WTC11 (cell line): Measurements from ENCODE around the gene MYOF. TPM values are rescaled to one million over a fixed set of nuclear protein-coding genes. Genes with fewer than 3 reads are reported as not detected.

Experiments
- ATAC-seq: fragments of 200-7000 bp; cut with Tn5 transposase; 2 replicates; pipeline ENCODE4 v1.10.0; 2021; ENCODE audit warnings: mild to moderate bottlenecking, moderate library complexity
- CTCF ChIA-PET: fragments of 300-600 bp; sonication (Branson Sonifier 250); formaldehyde crosslinking; loops from one replicate; lab custom pipeline; 2021; ENCODE audit warnings: antibody characterized with exemption; lab: Charles Lee
- POLR2A ChIA-PET: fragments of 350-600 bp; sonication (Branson Sonifier 250); formaldehyde crosslinking; loops from one replicate; lab custom pipeline; 2021; ENCODE audit warnings: antibody characterized with exemption; lab: Charles Lee
- DNase-seq: peaks from one replicate; pipeline ENCODE4 v3.0.0; 2021; ENCODE audit warnings: low spot score
- H3K27ac Mint-ChIP-seq: 2 replicates; pipeline ENCODE4 v1.8.0; 2021; ENCODE audit warnings: mixed read lengths
- H3K27me3 Mint-ChIP-seq: 2 replicates; pipeline ENCODE4 v1.8.0; 2021; ENCODE audit warnings: low read depth, mild to moderate bottlenecking, moderate library complexity, mixed read lengths
- H3K36me3 Mint-ChIP-seq: 2 replicates; pipeline ENCODE4 v1.8.0; 2021; ENCODE audit warnings: mixed read lengths
- H3K4me1 Mint-ChIP-seq: 2 replicates; pipeline ENCODE4 v1.8.0; 2022; ENCODE audit warnings: mixed read lengths
- H3K4me3 Mint-ChIP-seq: 2 replicates; pipeline ENCODE4 v1.8.0; 2021; ENCODE audit warnings: mild to moderate bottlenecking, moderate library complexity, mixed read lengths
- H3K9me3 Mint-ChIP-seq: 2 replicates; pipeline ENCODE4 v1.8.0; 2021; ENCODE audit warnings: mixed read lengths
- ATF1 ChIP-seq: sonication (generic); formaldehyde crosslinking; IDR thresholded peaks from 2 replicates; pipeline ENCODE4 v1.8.1; 2023; ENCODE audit warnings: mild to moderate bottlenecking, moderate library complexity, missing genetic modification reagents
- CREM ChIP-seq: sonication (generic); formaldehyde crosslinking; IDR thresholded peaks from 2 replicates; pipeline ENCODE4 v1.8.1; 2022; ENCODE audit warnings: mild to moderate bottlenecking, missing genetic modification reagents, moderate library complexity
- GRHL2 ChIP-seq: fragments of 250-450 bp; sonication (Bioruptor Pico); IDR thresholded peaks from 2 replicates; pipeline ENCODE4 v1.8.0; 2022; ENCODE audit warnings: mild to moderate bottlenecking, moderate library complexity; ENCODE audit not compliant: insufficient replicate concordance, severe bottlenecking
- IRF1 ChIP-seq: sonication (generic); formaldehyde crosslinking; IDR thresholded peaks from 2 replicates; pipeline ENCODE4 v1.8.0; 2023; ENCODE audit warnings: missing genetic modification reagents
- IRF2 ChIP-seq: sonication (generic); formaldehyde crosslinking; IDR thresholded peaks from 2 replicates; pipeline ENCODE4 v1.8.0; 2022; ENCODE audit warnings: low read depth, missing genetic modification reagents, borderline replicate concordance
- JAZF1 ChIP-seq: fragments of 250-450 bp; sonication (Bioruptor Pico); IDR thresholded peaks from 2 replicates; pipeline ENCODE4 v1.9.0; 2021; ENCODE audit warnings: moderate library complexity, mild to moderate bottlenecking, inconsistent platforms
- JUN ChIP-seq: sonication (generic); formaldehyde crosslinking; IDR thresholded peaks from 2 replicates; pipeline ENCODE4 v1.8.0; 2023; ENCODE audit warnings: mild to moderate bottlenecking, missing genetic modification reagents
- KAT7 ChIP-seq: sonication (generic); formaldehyde crosslinking; IDR thresholded peaks from 2 replicates; pipeline ENCODE4 v1.8.1; 2023; ENCODE audit warnings: missing genetic modification reagents, mild to moderate bottlenecking, borderline replicate concordance
- PREB ChIP-seq: sonication (generic); formaldehyde crosslinking; IDR thresholded peaks from 2 replicates; pipeline ENCODE4 v1.8.1; 2022; ENCODE audit warnings: mild to moderate bottlenecking, missing genetic modification reagents, moderate library complexity, borderline replicate concordance
- STAT6 ChIP-seq: sonication (generic); formaldehyde crosslinking; conservative IDR thresholded peaks from 2 replicates; pipeline ENCODE4 v1.8.1; 2023; ENCODE audit warnings: mild to moderate bottlenecking, low read depth, missing genetic modification reagents, moderate library complexity
- TEAD1 ChIP-seq: sonication (generic); formaldehyde crosslinking; IDR thresholded peaks from 2 replicates; pipeline ENCODE4 v1.8.0; 2022; ENCODE audit warnings: mild to moderate bottlenecking, missing genetic modification reagents
- ZNF317 ChIP-seq: sonication (generic); formaldehyde crosslinking; IDR thresholded peaks from 2 replicates; pipeline ENCODE4 v1.8.1; 2023; ENCODE audit warnings: low read depth, mild to moderate bottlenecking, moderate library complexity, missing genetic modification reagents, borderline replicate concordance
- ZNF416 ChIP-seq: fragments of 250-450 bp; sonication (Bioruptor Pico); IDR thresholded peaks from 2 replicates; pipeline ENCODE4 v1.9.0; 2021; ENCODE audit warnings: mild to moderate bottlenecking, inconsistent platforms
- ZSCAN18 ChIP-seq: fragments of 250-450 bp; sonication (Bioruptor Pico); IDR thresholded peaks from 2 replicates; pipeline ENCODE4 v2.1.2; 2022; ENCODE audit warnings: mild to moderate bottlenecking, moderate library complexity
- total RNA-seq: library from RNA; stranded (reverse); gene quantifications from 3 replicates; pipeline ENCODE4 v1.2.3, GENCODE V29; 2021
- TF ChIP-seq, protein P1 (sequence below): sonication (generic); formaldehyde crosslinking; IDR thresholded peaks from 2 replicates; pipeline ENCODE4 v1.8.1; 2023; ENCODE audit warnings: mild to moderate bottlenecking, missing genetic modification reagents
- TF ChIP-seq, protein P2 (sequence below): sonication (generic); formaldehyde crosslinking; IDR thresholded peaks from 2 replicates; pipeline ENCODE4 v1.8.1; 2022; ENCODE audit warnings: missing genetic modification reagents, borderline replicate concordance
- TF ChIP-seq, protein P3 (sequence below): sonication (generic); formaldehyde crosslinking; IDR thresholded peaks from 2 replicates; pipeline ENCODE4 v1.8.1; 2023; ENCODE audit warnings: mild to moderate bottlenecking, missing genetic modification reagents, moderate library complexity
- TF ChIP-seq, protein P4 (sequence below): sonication (generic); formaldehyde crosslinking; IDR thresholded peaks from 2 replicates; pipeline ENCODE4 v1.8.1; 2023; ENCODE audit warnings: mild to moderate bottlenecking, missing genetic modification reagents
- TF ChIP-seq, protein P5 (sequence below): sonication (generic); formaldehyde crosslinking; IDR thresholded peaks from 2 replicates; pipeline ENCODE4 v1.8.0; 2022; ENCODE audit warnings: mild to moderate bottlenecking, missing genetic modification reagents

The MYOF gene
- total RNA-seq, 1 experiment from 2014 or later = 1.8 TPM

DNA sequence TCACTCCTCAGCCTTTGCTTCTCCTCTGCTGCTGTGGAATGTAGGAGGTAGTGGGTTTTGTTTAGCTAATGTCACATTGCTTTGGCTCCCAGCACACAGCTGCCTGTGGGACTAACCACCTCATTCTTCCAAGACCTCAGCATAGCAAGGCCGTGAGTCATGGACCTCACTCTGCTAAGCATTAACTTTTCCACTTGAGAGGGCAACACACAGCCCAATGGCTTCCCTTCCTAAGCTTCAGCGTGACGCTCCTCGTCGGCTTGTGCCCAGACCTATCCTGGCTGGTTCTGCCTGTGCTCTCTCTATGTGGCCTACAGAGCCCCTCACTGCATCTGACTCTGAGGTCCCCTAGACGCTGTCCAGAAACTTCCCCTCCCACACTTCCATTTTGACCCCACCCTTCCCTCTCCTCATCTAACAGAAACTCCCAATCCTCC, 23.3 kb downstream of the MYOF start (continued):
- TF ChIP-seq STAT6 (no peak), TEAD1 (CRISPR knock-in tag) (no peak), ZNF416 (no peak), IRF2 (CRISPR knock-in tag) (no peak), KAT7 (CRISPR knock-in tag) (no peak)
- TF ChIP-seq, protein P1, sequence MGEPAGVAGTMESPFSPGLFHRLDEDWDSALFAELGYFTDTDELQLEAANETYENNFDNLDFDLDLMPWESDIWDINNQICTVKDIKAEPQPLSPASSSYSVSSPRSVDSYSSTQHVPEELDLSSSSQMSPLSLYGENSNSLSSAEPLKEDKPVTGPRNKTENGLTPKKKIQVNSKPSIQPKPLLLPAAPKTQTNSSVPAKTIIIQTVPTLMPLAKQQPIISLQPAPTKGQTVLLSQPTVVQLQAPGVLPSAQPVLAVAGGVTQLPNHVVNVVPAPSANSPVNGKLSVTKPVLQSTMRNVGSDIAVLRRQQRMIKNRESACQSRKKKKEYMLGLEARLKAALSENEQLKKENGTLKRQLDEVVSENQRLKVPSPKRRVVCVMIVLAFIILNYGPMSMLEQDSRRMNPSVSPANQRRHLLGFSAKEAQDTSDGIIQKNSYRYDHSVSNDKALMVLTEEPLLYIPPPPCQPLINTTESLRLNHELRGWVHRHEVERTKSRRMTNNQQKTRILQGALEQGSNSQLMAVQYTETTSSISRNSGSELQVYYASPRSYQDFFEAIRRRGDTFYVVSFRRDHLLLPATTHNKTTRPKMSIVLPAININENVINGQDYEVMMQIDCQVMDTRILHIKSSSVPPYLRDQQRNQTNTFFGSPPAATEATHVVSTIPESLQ (CRISPR knock-in tag) = no peak
- TF ChIP-seq, protein P2, sequence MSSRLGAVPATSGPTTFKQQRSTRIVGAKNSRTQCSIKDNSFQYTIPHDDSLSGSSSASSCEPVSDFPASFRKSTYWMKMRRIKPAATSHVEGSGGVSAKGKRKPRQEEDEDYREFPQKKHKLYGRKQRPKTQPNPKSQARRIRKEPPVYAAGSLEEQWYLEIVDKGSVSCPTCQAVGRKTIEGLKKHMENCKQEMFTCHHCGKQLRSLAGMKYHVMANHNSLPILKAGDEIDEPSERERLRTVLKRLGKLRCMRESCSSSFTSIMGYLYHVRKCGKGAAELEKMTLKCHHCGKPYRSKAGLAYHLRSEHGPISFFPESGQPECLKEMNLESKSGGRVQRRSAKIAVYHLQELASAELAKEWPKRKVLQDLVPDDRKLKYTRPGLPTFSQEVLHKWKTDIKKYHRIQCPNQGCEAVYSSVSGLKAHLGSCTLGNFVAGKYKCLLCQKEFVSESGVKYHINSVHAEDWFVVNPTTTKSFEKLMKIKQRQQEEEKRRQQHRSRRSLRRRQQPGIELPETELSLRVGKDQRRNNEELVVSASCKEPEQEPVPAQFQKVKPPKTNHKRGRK (CRISPR knock-in tag) = no peak
- TF ChIP-seq, protein P3, sequence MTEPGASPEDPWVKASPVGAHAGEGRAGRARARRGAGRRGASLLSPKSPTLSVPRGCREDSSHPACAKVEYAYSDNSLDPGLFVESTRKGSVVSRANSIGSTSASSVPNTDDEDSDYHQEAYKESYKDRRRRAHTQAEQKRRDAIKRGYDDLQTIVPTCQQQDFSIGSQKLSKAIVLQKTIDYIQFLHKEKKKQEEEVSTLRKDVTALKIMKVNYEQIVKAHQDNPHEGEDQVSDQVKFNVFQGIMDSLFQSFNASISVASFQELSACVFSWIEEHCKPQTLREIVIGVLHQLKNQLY (CRISPR knock-in tag) = no peak

- peaks cover 6% of the 10 kb centered on the region; the same call in 1 of the 2 replicates for H3K9me3 Mint-ChIP-seq
- ATAC-seq (no peak), DNase-seq (no peak)
- no peaks in the 10 kb centered on the region for H3K27me3 Mint-ChIP-seq
- no peak overlapping the region for H3K27ac Mint-ChIP-seq
- H3K4me1 Mint-ChIP-seq = peaks cover 12% of the 10 kb centered on the region
- no peak overlapping the region for H3K4me3 Mint-ChIP-seq
- H3K36me3 Mint-ChIP-seq = no peaks in the 10 kb centered on the region
- POLR2A ChIA-PET = interaction anchor here (1.2 kb wide), 1 partner anchor 12 kb away, joined by 7 read pairs; no protein-coding TSS in a partner anchor
- CTCF ChIA-PET = interaction anchor here (0.8 to 1.3 kb wide), 2 partner anchors 25 to 81 kb away, joined by 3 to 5 read pairs; partner anchors contain the start of gene MYOF
- TF ChIP-seq IRF1 (CRISPR knock-in tag) = no peak
- TF ChIP-seq, protein P4, sequence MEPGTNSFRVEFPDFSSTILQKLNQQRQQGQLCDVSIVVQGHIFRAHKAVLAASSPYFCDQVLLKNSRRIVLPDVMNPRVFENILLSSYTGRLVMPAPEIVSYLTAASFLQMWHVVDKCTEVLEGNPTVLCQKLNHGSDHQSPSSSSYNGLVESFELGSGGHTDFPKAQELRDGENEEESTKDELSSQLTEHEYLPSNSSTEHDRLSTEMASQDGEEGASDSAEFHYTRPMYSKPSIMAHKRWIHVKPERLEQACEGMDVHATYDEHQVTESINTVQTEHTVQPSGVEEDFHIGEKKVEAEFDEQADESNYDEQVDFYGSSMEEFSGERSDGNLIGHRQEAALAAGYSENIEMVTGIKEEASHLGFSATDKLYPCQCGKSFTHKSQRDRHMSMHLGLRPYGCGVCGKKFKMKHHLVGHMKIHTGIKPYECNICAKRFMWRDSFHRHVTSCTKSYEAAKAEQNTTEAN (CRISPR knock-in tag) = no peak
- no peak for TF ChIP-seq JUN (CRISPR knock-in tag)
- no peak for TF ChIP-seq ZNF416
- no peak for TF ChIP-seq PREB (CRISPR knock-in tag)
- no peak for TF ChIP-seq ZSCAN18 (CRISPR knock-in tag)
- TF ChIP-seq ATF1 = no peak
- TF ChIP-seq, protein P5, sequence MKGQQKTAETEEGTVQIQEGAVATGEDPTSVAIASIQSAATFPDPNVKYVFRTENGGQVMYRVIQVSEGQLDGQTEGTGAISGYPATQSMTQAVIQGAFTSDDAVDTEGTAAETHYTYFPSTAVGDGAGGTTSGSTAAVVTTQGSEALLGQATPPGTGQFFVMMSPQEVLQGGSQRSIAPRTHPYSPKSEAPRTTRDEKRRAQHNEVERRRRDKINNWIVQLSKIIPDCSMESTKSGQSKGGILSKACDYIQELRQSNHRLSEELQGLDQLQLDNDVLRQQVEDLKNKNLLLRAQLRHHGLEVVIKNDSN = no peak
- TF ChIP-seq GRHL2 (CRISPR knock-in tag) = no peak
- no peak for TF ChIP-seq ZNF317 (CRISPR knock-in tag)
- TF ChIP-seq JAZF1 (CRISPR knock-in tag) = no peak
- no peak for TF ChIP-seq CREM (CRISPR knock-in tag)
Observed at GRCh38 chr10:93457511-93457910, 24.6 kb downstream of the MYOF start.
